Ovary (tissue), 3 donors: ENCODE results near the gene ENTPD8.

ENCODE experiments used
- POLR2A ChIP-seq: fragments of 450-650 bp; IDR thresholded peaks from one replicate; pipeline ENCODE4 v1.6.1; 2017; ENCODE audit warnings: antibody characterized with exemption, mild to moderate bottlenecking, moderate library complexity
- TF ChIP-seq, protein P1 (sequence below), 3 donors: fragments of 450-650 bp in 2 of 3; fragments of 200-600 bp in 1 of 3; IDR thresholded peaks; one replicate each; pipeline versions ENCODE4 v1.5.1 to v1.8.0; 2016 to 2022; ENCODE audit warnings: antibody characterized with exemption in 3 of 3, mild to moderate bottlenecking in 1 of 3
- donor health status: DM: no; HTN: no; CAD: no.

DNA sequence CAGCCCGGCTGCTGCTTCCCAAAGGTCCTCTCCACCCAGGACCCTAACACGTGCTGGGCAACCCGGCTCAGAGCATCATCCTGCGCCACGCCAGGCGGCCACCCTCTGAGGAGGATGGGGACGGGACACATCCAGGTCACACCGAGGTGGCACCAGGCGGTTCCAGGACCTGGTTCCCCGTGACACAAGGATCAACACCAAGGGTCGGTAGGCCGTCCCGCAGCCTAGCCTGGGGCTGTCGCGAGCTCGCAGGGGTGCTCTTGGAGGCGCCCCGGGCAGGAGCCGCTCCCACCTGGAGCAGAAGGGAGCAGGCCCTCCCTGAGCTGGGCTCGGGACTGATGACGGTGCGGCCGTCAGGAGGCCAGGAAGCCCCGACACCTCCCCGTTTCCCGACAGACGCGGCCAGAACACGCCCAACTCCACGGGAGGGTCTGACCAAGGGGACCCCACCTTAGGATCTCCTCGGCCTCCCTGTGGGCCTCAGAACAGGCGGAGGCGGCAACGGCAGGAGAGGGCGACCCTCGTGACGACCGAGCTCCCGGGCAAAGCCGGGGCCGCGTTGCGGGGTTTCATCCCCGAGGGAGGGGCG, 24.5 kb downstream of the ENTPD8 start:
- TF ChIP-seq, protein P1, sequence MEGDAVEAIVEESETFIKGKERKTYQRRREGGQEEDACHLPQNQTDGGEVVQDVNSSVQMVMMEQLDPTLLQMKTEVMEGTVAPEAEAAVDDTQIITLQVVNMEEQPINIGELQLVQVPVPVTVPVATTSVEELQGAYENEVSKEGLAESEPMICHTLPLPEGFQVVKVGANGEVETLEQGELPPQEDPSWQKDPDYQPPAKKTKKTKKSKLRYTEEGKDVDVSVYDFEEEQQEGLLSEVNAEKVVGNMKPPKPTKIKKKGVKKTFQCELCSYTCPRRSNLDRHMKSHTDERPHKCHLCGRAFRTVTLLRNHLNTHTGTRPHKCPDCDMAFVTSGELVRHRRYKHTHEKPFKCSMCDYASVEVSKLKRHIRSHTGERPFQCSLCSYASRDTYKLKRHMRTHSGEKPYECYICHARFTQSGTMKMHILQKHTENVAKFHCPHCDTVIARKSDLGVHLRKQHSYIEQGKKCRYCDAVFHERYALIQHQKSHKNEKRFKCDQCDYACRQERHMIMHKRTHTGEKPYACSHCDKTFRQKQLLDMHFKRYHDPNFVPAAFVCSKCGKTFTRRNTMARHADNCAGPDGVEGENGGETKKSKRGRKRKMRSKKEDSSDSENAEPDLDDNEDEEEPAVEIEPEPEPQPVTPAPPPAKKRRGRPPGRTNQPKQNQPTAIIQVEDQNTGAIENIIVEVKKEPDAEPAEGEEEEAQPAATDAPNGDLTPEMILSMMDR (IDR thresholded peaks at IDR 0.05) = no peak
- TF ChIP-seq POLR2A = no peak
